ENCODE measurements around the gene CCL21.

Gene CCL21

DNA sequence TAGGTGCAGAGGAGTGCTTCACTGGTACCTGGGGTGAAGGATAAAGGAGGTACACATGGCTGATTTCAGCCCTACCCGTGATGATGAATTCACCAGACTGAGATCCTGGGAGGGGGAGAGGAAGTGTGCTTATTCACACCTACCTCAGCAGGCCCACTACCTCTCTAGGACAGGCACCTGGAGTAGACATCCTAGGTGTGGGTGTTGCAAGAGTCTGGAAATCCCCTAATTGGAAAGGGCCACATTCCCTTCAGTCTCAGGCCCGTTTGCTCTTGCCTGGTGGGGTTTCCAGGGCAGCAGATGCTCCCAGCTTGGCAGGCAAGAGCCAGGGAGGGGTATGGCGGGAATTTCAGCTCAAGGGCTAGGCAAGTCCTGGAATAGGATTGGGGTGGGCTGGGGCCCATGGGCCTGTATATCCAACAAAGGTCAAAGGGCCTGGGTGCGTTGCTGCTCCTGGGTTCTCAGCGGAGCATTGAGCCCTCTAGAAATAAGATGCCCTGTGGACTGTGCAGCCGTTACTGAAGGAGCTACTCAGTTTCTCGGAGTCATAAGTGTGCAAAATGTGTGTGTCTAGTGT lies 5.8 kb upstream of the CCL21 start (continued):
- TF ChIP-seq, protein P1, sequence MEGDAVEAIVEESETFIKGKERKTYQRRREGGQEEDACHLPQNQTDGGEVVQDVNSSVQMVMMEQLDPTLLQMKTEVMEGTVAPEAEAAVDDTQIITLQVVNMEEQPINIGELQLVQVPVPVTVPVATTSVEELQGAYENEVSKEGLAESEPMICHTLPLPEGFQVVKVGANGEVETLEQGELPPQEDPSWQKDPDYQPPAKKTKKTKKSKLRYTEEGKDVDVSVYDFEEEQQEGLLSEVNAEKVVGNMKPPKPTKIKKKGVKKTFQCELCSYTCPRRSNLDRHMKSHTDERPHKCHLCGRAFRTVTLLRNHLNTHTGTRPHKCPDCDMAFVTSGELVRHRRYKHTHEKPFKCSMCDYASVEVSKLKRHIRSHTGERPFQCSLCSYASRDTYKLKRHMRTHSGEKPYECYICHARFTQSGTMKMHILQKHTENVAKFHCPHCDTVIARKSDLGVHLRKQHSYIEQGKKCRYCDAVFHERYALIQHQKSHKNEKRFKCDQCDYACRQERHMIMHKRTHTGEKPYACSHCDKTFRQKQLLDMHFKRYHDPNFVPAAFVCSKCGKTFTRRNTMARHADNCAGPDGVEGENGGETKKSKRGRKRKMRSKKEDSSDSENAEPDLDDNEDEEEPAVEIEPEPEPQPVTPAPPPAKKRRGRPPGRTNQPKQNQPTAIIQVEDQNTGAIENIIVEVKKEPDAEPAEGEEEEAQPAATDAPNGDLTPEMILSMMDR (tag by site-specific recombination; IDR thresholded peaks at IDR 0.05): no peak

GRCh38 chr9:34714007-34714406 lies 4.1 kb upstream of the CCL21 start:
- Histone ChIP-seq H3K9me3 (ENCODE audit: control insufficient read depth, insufficient read depth, low read depth, low read length) (no peaks in the 10 kb centered on the region), H3K27ac (ENCODE audit: extremely low read depth, low read depth, low read length) (no peak overlapping the region), H3K4me1 (ENCODE audit: control insufficient read depth, insufficient read depth, low read length) (no peaks in the 10 kb centered on the region), H3K4me3 (ENCODE audit: low read depth, low read length) (no peak overlapping the region), H3K36me3 (ENCODE audit: control insufficient read depth in 2 of 2, insufficient read depth in 1 of 2, low read length in 2 of 2) (no peaks in the 10 kb centered on the region)
- TF ChIP-seq TRIM28 (IDR thresholded peaks at IDR 0.05; ENCODE audit: borderline replicate concordance, low read length) (no peak), WT1 (tag by site-specific recombination; IDR thresholded peaks at IDR 0.05) (no peak), YY2 (tag by site-specific recombination; IDR thresholded peaks at IDR 0.05) (no peak), ZNF341 (tag by site-specific recombination; IDR thresholded peaks at IDR 0.05; ENCODE audit: low read depth) (no peak), ZNF707 (tag by site-specific recombination; IDR thresholded peaks at IDR 0.05) (no peak)
- ChIA-PET POLR2A (no interaction called here), CTCF (interaction anchor here (0.8 to 3.0 kb wide), 6 partner anchors 11 to 186 kb away, joined by 3 to 18 read pairs (median 4); no protein-coding TSS in a partner anchor)

DNA sequence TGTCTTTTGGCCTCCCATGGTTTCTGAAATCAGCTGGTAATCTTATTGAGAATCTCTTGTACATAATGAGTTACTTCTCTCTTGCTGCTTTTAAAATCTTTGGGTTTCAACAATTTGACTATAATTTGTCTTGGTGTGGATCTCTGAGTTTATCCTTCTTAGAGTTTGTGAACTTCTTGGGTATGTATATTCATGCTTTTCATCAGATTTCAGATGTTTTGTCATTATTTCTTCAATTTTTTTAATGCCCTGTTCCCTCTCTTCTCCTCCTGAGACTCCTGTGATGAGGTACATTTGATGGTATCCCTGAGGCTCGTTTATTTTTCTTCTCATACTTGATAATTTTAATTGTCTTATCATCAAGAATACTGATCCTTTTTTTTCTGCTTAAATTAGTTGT lies 2.2 kb upstream of the CCL21 start:
- Histone ChIP-seq H3K27ac (ENCODE audit: extremely low read depth, low read depth, low read length) (no peak overlapping the region), H3K9me3 (ENCODE audit: control insufficient read depth, insufficient read depth, low read depth, low read length) (no peaks in the 10 kb centered on the region), H3K4me1 (ENCODE audit: control insufficient read depth, insufficient read depth, low read length) (no peaks in the 10 kb centered on the region), H3K4me3 (ENCODE audit: low read depth, low read length) (no peak overlapping the region), H3K36me3 (ENCODE audit: control insufficient read depth in 2 of 2, insufficient read depth in 1 of 2, low read length in 2 of 2) (no peaks in the 10 kb centered on the region)
- ChIA-PET POLR2A (no interaction called here), CTCF (interaction anchor here (1.0 to 2.5 kb wide), 3 partner anchors 10 to 13 kb away, joined by 3 to 9 read pairs (median 5); no protein-coding TSS in a partner anchor)
- TF ChIP-seq ZNF777 (tag by site-specific recombination; IDR thresholded peaks at IDR 0.05; ENCODE audit: borderline replicate concordance): no peak
- TF ChIP-seq ZFP69B (tag by site-specific recombination; IDR thresholded peaks at IDR 0.05): no peak
- TF ChIP-seq ZNF157 (tag by site-specific recombination; IDR thresholded peaks at IDR 0.05): no peak
- TF ChIP-seq KLF16 (tag by site-specific recombination; IDR thresholded peaks at IDR 0.05): no peak
- peak; percentile 97 for TF ChIP-seq ZNF558 (tag by site-specific recombination; IDR thresholded peaks at IDR 0.05)

GRCh38 chr9:34709196-34709978 lies 549 bp downstream of the CCL21 start:
- Histone ChIP-seq H3K4me1 (ENCODE audit: control insufficient read depth, insufficient read depth, low read length) (no peaks in the 10 kb centered on the region), H3K9me3 (ENCODE audit: control insufficient read depth, insufficient read depth, low read depth, low read length) (no peaks in the 10 kb centered on the region), H3K36me3 (ENCODE audit: control insufficient read depth in 2 of 2, insufficient read depth in 1 of 2, low read length in 2 of 2) (no peaks in the 10 kb centered on the region), H3K4me3 (ENCODE audit: low read depth, low read length) (no peak overlapping the region), H3K27ac (ENCODE audit: extremely low read depth, low read depth, low read length) (no peak overlapping the region)
- POLR2A ChIA-PET: interaction anchor here (0.7 kb wide), 2 partner anchors 63 to 1715 kb away, joined by 4 read pairs; no protein-coding TSS in a partner anchor
- TF ChIP-seq GFI1B (tag by site-specific recombination; IDR thresholded peaks at IDR 0.05) (no peak), ZSCAN23 (tag by site-specific recombination; IDR thresholded peaks at IDR 0.05) (no peak), ZBTB21 (tag by site-specific recombination; IDR thresholded peaks at IDR 0.05) (no peak), ZNF350 (tag by site-specific recombination; IDR thresholded peaks at IDR 0.05) (no peak), ZNF202 (tag by site-specific recombination; IDR thresholded peaks at IDR 0.05; ENCODE audit: borderline replicate concordance) (no peak), ZNF140 (tag by site-specific recombination; IDR thresholded peaks at IDR 0.05) (no peak)
- CTCF ChIA-PET: interaction anchor here (0.6 to 1.7 kb wide), 4 partner anchors 9 to 118 kb away, joined by 3 to 14 read pairs (median 3); no protein-coding TSS in a partner anchor
